Stimulated activated CD4-positive, alpha-beta T cell treated with anti-CD3 and anti-CD28 coated beads, Interleukin-1b, Interleukin-23, amount 100 ng/mL, for 1 hour (primary cell): Measurements from ENCODE around the gene EVA1C.
"Not testable (repeated sequence)": the region's sequence is repeated elsewhere in the genome, so short reads cannot be mapped to it uniquely, and the experiment has no call there.

Source experiments
- DNase-seq, 2 donors: peaks; one replicate each; pipeline ENCODE4 v3.0.0-alpha.2; 2020; ENCODE audit warnings: low read depth in 2 of 2

The EVA1C gene

GRCh38 chr21:32530809-32531208, 118.3 kb downstream of the EVA1C start:
- not testable (repeated sequence) for DNase-seq

GRCh38 chr21:32531561-32531960, 119.1 kb downstream of the EVA1C start:
- not testable (repeated sequence) for DNase-seq

GRCh38 chr21:32532636-32533035, 120.1 kb downstream of the EVA1C start:
- DNase-seq: no peak

- no peak for DNase-seq
Observed at GRCh38 chr21:32533053-32533452, 120.5 kb downstream of the EVA1C start.

GRCh38 chr21:32533611-32534010, 121.1 kb downstream of the EVA1C start:
- no peak for DNase-seq

GRCh38 chr21:32534113-32534512, 121.6 kb downstream of the EVA1C start:
- DNase-seq: no peak

DNA sequence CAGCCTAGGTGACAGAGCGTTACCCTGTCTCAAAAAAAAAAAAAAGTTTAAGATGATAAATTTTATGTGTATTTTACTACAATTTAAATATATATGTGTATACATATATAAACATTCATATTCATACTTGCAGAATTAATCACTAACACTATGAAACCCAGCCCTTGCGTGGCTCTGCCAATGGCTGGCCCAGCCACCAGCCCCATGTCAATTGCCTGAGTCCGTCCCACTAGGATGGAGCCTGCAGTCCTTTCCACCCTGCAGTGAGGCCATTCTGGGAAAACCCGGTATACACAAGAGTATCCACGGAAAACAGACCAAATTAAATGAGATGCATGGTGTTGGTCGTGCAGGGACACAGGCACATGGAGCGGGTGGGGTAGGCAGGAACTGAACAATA, 123.1 kb downstream of the EVA1C start:
- no peak for DNase-seq

- no peak for DNase-seq
Observed at GRCh38 chr21:32537569-32537881, 125.0 kb downstream of the EVA1C start.

DNA sequence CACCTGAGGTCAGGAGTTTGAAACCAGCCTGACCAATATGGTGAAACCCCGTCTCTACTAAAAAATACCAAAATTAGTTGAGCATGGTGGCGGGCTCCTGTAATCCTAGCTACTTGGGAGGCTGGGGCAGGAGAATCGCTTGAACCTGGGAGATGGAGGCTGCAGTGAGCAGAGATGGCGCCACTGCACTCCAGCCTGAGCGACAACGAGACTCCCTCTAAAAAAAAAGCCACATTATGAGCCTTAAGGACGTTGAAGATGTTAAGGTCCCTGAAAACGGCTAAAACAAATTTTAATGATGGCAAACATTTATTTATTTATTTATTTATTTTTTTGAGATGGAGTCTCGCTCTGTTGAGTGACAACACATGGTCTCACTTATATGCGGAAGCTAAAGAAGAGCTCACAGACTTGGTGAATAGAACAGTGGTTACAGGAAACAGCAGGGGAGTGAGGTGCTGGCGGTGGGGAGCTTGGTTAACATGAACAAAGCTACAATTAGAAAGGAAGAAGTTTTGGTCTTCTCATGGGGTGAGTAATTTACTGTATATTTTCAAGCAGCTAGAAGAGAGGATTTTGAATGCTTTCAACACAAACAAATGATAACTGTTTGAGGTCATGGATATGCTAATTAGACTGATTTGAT, 125.8 kb downstream of the EVA1C start:
- no peak for DNase-seq

DNA sequence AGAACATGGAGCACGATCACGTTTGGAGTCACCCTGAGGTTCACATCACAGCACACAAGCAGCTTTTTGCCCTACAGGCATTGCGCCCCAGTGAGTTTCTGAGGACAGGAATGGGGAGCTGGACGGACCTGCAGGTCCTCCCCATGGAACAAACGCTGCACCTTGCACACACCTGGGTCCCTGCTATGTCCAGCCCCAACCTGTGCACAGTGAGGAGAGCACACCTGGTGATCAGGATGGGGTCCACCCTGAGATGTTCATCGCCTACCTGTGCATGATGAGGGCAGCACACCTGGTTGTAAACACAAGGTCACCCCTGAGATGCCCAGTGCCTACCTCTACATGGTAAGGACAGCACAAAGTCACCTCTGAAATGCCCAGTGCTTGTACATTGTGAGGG, 126.9 kb downstream of the EVA1C start:
- no peak for DNase-seq

DNA sequence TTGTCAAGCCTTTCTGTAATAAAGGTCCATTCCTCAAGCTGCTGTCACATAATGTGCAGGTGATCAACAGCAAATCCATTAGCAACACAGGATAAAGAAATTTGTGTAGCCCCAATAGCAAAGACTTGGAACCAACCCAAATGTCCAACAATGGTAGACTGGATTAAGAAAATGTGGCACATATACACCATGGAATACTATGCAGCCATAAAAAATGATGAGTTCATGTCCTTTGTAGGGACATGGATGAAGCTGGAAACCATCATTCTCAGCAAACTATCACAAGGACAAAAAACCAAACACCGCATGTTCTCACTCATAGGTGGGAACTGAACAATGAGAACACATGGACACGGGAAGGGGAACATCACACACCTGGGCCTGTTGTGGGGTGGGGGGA, 130.6 kb downstream of the EVA1C start:
- DNase-seq: not testable (repeated sequence)

DNA sequence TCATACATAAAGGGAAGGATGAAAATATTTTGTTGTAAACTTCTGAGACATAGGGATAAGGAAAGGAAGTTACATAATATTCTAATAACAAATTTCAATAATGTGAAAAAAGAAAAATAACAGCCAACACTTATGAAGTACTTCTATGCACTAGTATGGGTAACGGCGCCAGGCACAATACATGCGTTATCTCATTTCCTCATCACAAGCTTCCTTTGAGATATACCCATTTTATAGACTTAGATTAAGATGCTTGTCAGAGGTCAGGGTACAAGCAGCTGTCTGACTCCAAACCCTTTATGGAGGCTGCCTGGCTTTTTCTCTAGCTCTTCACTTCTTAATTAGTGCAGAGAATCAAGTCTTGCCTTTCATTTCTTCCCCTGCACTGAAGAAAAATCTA, 131.5 kb downstream of the EVA1C start:
- no peak for DNase-seq

DNA sequence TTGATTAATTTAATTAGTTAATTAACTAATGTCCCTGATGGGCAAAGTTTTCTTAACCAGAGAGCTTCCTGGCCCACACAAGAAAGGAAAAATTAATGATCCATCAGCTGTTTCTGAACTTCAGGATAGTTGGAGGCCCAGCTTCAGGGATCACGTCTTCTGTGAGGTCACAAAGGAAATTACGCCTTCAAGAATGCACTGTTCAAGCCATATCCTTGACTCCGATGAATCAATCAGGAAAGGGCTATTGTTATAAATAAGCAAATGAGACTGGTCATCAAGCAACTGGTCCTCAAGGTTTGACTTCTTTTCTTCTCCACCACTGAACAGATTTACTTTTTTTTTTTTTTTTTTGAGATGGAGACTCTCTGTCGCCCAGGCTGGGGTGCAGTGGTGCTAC, 132.2 kb downstream of the EVA1C start:
- DNase-seq: no peak

DNA sequence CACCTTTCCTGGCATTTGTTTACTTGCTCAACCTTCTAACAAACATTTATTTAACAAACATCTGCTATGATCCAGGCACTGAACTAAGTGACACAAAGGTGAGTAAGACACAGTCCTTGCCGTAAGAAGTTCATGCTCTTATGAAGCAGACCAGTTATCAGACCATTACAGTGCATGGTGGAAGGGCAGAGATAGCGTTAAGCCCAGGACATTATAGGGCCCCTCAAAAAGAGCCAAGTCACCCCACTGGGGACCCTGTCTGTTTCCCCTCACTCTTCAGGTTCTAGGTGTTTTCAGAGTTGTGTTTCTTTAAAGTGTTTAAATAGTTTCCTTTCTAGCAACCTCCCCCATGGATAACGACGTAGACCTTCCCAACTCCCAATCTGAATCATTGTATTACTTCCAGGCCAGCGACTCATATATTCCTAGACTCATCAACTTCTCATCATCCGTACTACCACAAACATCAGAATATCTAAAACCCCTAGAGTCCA, 133.5 kb downstream of the EVA1C start:
- no peak for DNase-seq

DNA sequence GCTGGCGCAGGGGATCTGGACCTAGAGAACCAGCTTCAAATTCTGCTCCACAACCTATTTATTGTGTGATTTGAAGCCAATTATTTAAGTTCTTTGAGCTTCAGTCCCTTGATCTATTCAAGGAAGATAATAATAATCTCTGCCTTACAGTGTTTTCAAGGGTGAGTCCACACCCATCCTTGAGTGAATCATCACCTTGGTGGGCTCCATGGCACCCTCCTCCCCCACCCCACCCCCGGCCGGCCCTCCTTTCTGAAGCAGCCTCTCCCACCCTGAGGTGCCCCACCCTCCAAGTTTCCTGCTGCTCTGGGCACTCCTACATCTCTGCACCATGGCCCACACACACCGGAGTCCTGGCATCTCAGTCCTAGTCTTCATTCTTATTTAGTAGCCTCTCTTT, 134.5 kb downstream of the EVA1C start:
- no peak for DNase-seq

DNA sequence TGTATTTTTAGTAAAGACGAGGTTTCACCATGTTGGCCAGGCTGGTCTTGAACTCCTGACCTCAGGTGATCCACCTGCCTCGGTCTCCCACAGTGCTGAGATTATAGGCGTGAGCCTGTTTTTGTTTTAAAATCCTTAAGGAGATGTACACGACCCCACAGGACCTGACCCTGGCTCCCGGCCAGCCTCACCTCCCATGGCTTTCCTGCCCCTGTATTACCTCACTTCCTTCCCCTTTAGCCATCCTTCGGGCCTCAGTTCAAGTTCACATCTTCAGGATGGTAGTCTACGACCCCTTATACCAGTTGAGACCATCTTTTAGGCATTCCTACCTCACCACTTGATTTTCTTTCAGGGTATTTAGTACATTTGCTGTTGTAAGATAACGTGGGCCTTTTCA, 136.5 kb downstream of the EVA1C start:
- no peak for DNase-seq

DNA sequence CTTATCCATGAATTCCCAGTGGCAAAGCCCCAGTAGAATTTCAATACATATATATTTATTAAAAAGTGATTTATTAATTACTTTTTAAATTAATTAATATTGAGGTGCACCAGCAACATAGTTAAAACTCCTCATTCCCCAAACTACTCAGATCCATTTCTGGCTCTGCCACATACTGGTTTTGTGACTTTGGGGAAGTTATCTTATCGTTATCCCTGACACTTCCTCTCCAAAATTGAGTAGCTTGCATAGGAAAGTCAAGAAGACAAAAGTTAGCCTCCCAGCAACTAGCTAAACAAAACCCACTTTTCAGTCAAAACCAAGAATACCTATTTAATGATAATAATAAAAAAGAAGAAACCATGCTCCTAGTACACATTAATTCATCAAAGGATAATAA, 136.9 kb downstream of the EVA1C start:
- DNase-seq: no peak

DNA sequence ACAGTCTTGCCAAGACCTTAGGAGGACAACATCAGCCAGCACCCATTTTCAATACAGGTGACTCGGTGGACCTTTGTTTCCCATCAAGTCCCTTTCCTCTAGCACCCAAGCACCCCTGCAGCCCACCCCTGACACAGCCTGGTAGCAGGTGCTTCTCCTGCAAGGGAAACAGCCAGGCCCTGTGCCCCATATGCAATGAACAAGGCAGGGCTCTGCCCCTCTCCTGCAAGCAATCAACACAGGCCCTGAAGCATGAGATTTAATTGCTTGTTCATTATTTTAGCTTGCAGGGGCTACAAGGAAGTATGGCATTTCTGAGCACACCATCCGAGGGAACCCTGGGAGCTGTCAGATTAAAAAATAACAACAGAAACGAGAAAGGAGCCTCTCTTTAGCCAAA, 137.4 kb downstream of the EVA1C start:
- DNase-seq: no peak

DNA sequence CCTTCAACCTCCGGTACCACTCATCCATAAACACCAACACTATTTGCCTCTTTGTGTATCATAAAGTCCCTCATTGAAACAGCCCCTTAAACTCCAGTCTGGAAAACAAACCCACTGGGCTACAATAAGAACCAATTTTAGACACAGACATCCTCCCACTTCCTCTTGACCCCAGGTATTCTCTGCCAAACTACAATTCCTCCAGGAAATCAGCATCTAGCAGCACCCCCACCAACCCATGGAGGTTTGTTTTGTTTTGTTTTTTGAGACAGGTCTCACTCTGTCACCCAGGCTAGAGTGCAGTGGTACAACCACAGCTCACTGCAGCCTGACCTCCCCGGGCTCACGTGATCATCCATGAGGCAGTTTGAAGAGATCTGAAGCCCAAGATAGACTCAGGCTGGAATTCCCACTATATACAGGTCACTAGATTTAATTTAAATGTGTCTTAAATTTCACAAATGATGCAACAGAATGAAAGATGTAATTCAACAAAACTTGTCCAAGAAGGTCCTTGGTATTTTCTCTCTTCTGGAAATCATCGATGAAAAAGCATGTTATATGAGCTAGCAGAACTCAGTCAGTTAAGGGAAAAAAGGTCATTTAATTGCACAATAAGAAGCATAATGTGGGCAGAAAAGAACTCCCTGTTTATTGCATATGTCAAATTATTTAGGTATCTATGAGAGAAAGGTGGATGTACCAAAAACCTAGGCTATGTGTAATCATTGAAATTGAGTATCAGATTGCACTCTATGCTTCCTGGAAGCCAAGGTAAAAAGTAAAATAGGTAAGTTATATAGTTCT, 142.5 kb downstream of the EVA1C start:
- DNase-seq: no peak

- DNase-seq: no peak
Observed at GRCh38 chr21:32558106-32558505, 145.6 kb downstream of the EVA1C start.

DNA sequence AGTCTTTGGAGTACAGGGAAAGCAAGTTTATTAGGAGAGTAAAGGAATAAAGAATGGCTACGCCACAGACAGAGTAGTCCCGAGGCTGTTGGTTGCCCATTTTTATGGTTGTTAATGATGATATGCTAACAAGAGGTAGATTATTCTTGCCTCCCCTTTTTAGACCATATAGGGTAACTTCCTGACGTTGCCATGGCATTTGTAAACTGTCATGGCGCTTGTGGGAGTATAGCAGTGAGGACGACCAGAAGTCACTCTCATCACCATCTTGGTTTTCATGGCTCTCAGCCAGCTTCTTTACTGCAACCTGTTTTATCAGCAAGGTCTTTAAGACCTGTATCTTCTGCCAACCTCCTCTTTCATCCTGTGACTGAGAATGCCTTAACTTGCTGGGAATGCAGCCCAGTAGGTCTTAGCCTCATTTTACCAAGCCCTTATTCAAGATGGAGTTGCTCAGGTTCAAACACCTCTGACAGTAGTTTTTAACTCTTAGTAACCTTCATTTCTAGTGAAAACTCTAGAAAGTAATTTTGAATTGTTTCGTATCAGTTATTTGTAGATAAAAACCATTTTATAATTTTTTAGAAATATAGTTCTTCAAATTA, 146.6 kb downstream of the EVA1C start:
- no peak for DNase-seq

DNA sequence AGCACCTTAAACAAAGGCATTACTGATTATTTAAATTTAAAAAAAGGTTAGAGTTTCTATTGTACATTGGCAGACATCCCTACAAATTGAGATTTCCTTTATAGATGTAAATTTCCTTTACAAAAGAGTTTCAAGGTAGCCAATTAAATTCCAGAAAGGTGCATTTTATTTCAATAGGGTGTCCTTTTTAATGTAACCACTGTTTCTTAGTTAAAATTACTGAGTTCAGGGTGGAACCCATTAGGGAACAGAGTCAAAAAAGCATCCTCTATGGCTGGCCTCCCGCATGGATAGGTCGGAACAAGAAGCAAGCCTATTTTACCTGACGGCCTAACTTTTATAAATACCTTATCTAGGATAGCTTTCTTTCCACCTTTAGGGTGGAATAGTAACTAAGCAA, 148.4 kb downstream of the EVA1C start:
- DNase-seq: no peak

DNA sequence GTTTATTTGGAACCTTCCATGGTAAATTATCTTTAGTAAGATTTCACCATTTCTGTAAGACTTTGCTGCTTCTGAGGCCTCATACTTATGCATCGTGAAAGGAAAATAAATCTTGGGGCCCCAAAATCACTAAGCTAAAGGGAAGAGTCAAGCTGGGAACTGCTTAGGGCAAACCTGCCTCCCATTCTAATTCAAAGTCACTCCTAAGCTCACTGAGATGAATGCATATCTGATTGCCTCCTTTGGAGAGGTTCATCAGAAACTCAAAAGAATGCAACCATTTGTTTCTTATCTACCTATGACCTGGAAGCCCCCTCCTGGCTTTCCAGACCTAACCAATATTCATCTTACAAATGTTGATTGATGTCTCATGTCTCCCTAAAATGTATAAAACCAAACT, 149.0 kb downstream of the EVA1C start:
- DNase-seq: not testable (repeated sequence)
